Panc1 (cell line): Measurements from ENCODE around the gene FBXL17. TPM values are rescaled to one million over a fixed set of nuclear protein-coding genes. Genes with fewer than 3 reads are reported as not detected.

Experiments
- ATAC-seq: fragments of 200-7000 bp; cut with Tn5 transposase; 2 replicates; pipeline ENCODE4 v1.9.1; 2020; ENCODE audit warnings: mild to moderate bottlenecking, moderate library complexity
- BruUV-seq: library from RNA; stranded (reverse); fragments of 400-500 nt; replicated peaks from 2 replicates; lab custom pipeline; 2021; lab: Mats Ljungman, UMichigan
- CTCF ChIA-PET: fragments of 300-600 bp; sonication (Branson Sonifier 250); formaldehyde crosslinking; loops from one replicate; lab custom pipeline; 2022; ENCODE audit warnings: antibody characterized with exemption; lab: Charles Lee
- POLR2A ChIA-PET: fragments of 300-600 bp; sonication (Branson Sonifier 250); formaldehyde crosslinking; loops from one replicate; lab custom pipeline; 2022; ENCODE audit warnings: antibody characterized with exemption; lab: Charles Lee
- DNase-seq: peaks from one replicate; pipeline ENCODE4 v3.0.0-alpha.2; 2010; ENCODE audit warnings: low read depth, low spot score
- H3K27ac ChIP-seq: 2 replicates; pipeline ENCODE4 v1.5.1; 2011; ENCODE audit warnings: mild to moderate bottlenecking, low read length, inconsistent platforms
- H3K27me3 ChIP-seq: fragments of 200-500 bp; sonication (Bioruptor generic); 2 replicates; pipeline ENCODE4 v1.6.0; 2014; ENCODE audit warnings: low read length, inconsistent platforms; ENCODE audit not compliant: control insufficient read depth, insufficient read depth
- H3K36me3 ChIP-seq: fragments of 200-500 bp; sonication (Bioruptor generic); 2 replicates; pipeline ENCODE4 v1.5.1; 2014; ENCODE audit warnings: inconsistent platforms, mild to moderate bottlenecking, low read length, moderate library complexity; ENCODE audit not compliant: control insufficient read depth, insufficient read depth
- H3K4me1 ChIP-seq: 2 replicates; pipeline ENCODE4 v1.5.1; 2011; ENCODE audit warnings: inconsistent platforms, mild to moderate bottlenecking, low read length, moderate library complexity; ENCODE audit not compliant: control insufficient read depth, insufficient read depth
- H3K4me3 ChIP-seq, 2 experiments: 2 replicates each; pipeline ENCODE4 v1.5.1; 2011 to 2012; ENCODE audit warnings: low read depth in 2 of 2, low read length in 2 of 2, mild to moderate bottlenecking in 2 of 2, inconsistent platforms in 1 of 2, moderate library complexity in 1 of 2
- H3K9me3 ChIP-seq: fragments of 200-500 bp; sonication (Bioruptor generic); 2 replicates; pipeline ENCODE4 v1.5.1; 2014; ENCODE audit warnings: low read depth, mild to moderate bottlenecking, inconsistent platforms, low read length, moderate library complexity; ENCODE audit not compliant: control insufficient read depth, insufficient read depth
- CTCF ChIP-seq: fragments of 450-650 bp; IDR thresholded peaks from 2 replicates; pipeline ENCODE4 v1.5.1; 2017; ENCODE audit warnings: mild to moderate bottlenecking
- POLR2AphosphoS5 ChIP-seq: IDR thresholded peaks from 2 replicates; pipeline ENCODE4 v1.6.1; 2012; ENCODE audit warnings: mild to moderate bottlenecking, low read depth, low read length, moderate library complexity
- REST ChIP-seq, 2 experiments: IDR thresholded peaks; 2 replicates each; pipeline ENCODE4 v1.6.1; 2011 to 2012; ENCODE audit warnings: low read depth in 2 of 2, control low read depth in 1 of 2, low read length in 1 of 2, mild to moderate bottlenecking in 1 of 2, moderate library complexity in 1 of 2; ENCODE audit not compliant: insufficient read depth in 1 of 2
- SIN3A ChIP-seq: IDR thresholded peaks from 2 replicates; pipeline ENCODE4 v1.6.1; 2012; ENCODE audit warnings: low read depth, mild to moderate bottlenecking, low read length, moderate library complexity, borderline replicate concordance; ENCODE audit not compliant: insufficient read depth
- TCF7L2 ChIP-seq: IDR thresholded peaks from 2 replicates; pipeline ENCODE4 v1.6.1; 2011; ENCODE audit warnings: mild to moderate bottlenecking, low read depth, low read length, inconsistent platforms
- in situ Hi-C: cut with HindIII; loops from 2 replicates; pipeline ENCODE4 v1.10.0; 2016; ENCODE audit warnings: low sequenced_read_pairs, low pct_unique_long_range_greater_than_20kb
- intact Hi-C: fragments of 100-400 bp; cut with micrococcal nuclease; formaldehyde crosslinking; loops from one replicate; pipeline ENCODE4 v1.10.0; 2022; ENCODE audit not compliant: unreplicated experiment
- total RNA-seq: library from RNA; stranded (reverse); gene quantifications from one replicate; pipeline ENCODE4 v1.2.1, GENCODE V29; 2021; ENCODE audit not compliant: unreplicated experiment

FBXL17 gene
- total RNA-seq, 1 experiment from 2014 or later = 17.4 TPM

GRCh38 chr5:108420158-108420557, 38.3 kb upstream of the FBXL17 start:
- DNase-seq = no peak
- no TSS peak for BruUV-seq
- no peaks in the 10 kb centered on the region for H3K36me3 ChIP-seq
- no peak for ATAC-seq
- no peak for TF ChIP-seq TCF7L2
- no peak for TF ChIP-seq CTCF
- no peak for TF ChIP-seq POLR2AphosphoS5
- no peak for TF ChIP-seq REST (IDR thresholded peaks at IDR 0.05; ENCODE audit: insufficient read depth in 1 of 2, low read depth in 2 of 2, low read length in 1 of 2)
- no peak for TF ChIP-seq SIN3A
- CTCF ChIA-PET = no interaction called here
- in situ Hi-C loops (no loop called here), intact Hi-C loops (no loop called here)
- H3K4me3 ChIP-seq = no peak overlapping the region
- H3K27me3 ChIP-seq = no peaks in the 10 kb centered on the region
- H3K4me1 ChIP-seq = no peaks in the 10 kb centered on the region
- no peak overlapping the region for H3K27ac ChIP-seq
- POLR2A ChIA-PET = interaction anchor here (0.5 kb wide), 1 partner anchor 9 kb away, joined by 6 read pairs; no protein-coding TSS in a partner anchor
- no peaks in the 10 kb centered on the region for H3K9me3 ChIP-seq

GRCh38 chr5:108418197-108418596, 36.3 kb upstream of the FBXL17 start:
- Histone ChIP-seq H3K9me3 (no peaks in the 10 kb centered on the region), H3K4me1 (no peaks in the 10 kb centered on the region), H3K36me3 (no peaks in the 10 kb centered on the region), H3K27me3 (no peaks in the 10 kb centered on the region), H3K27ac (no peak overlapping the region), H3K4me3 (no peak overlapping the region)
- intact Hi-C loops = no loop called here
- no TSS peak for BruUV-seq
- no peak for DNase-seq
- ChIA-PET CTCF (no interaction called here), POLR2A (no interaction called here)
- ATAC-seq = no peak
- TF ChIP-seq POLR2AphosphoS5 (no peak), CTCF (no peak), TCF7L2 (no peak), REST (IDR thresholded peaks at IDR 0.05; ENCODE audit: insufficient read depth in 1 of 2, low read depth in 2 of 2, low read length in 1 of 2) (no peak), SIN3A (no peak)
- in situ Hi-C loops = no loop called here
